SK-N-SH (cell line): ENCODE data around the gene CTSE. TPM values are rescaled to one million over a fixed set of nuclear protein-coding genes. Genes with fewer than 3 reads are reported as not detected.

Source experiments
- CTCF ChIA-PET: fragments of 300-600, 350-600 bp; formaldehyde crosslinking; extraction: SDS; loops from one replicate; lab custom pipeline; 2021; lab: Yijun Ruan, JAX
- POLR2A ChIA-PET: fragments of 350-600 bp; sonication (Branson Sonifier 250); formaldehyde crosslinking; extraction: SDS; loops from one replicate; lab custom pipeline; 2020; ENCODE audit warnings: antibody characterized with exemption, inconsistent platforms; lab: Yijun Ruan, JAX
- DNase-seq: peaks from one replicate; pipeline ENCODE4 v3.0.0; 2012
- H2AFZ ChIP-seq: fragments of 200-600 bp; sonication (generic); 2 replicates; pipeline ENCODE4 v1.8.1; 2016; ENCODE audit warnings: antibody characterized with exemption, mild to moderate bottlenecking, low read depth
- H3F3A ChIP-seq: fragments of 200-600 bp; sonication (generic); replicated peaks from 2 replicates; pipeline ENCODE3; 2016; ENCODE audit warnings: antibody characterized with exemption, mild to moderate bottlenecking; ENCODE audit not compliant: insufficient read depth
- H3K27ac ChIP-seq, 2 experiments: fragments of 200-500 bp in 1 of 2; fragments of 200-600 bp in 1 of 2; sonication (Bioruptor generic) in 1 of 2; sonication (generic), shearing (Covaris generic) in 1 of 2; 2 replicates each; pipeline versions ENCODE4 v1.5.1 to v1.6.1; 2014 to 2016; ENCODE audit warnings: low read depth in 2 of 2, inconsistent platforms in 1 of 2, low read length in 1 of 2, mild to moderate bottlenecking in 1 of 2, mixed read lengths in 1 of 2
- H3K27me3 ChIP-seq: fragments of 200-600 bp; sonication (generic), shearing (Covaris generic); 2 replicates; pipeline ENCODE4 v1.6.1; 2016; ENCODE audit warnings: mixed run types; ENCODE audit not compliant: insufficient read depth
- H3K36me3 ChIP-seq, 2 experiments: fragments of 200-500 bp in 1 of 2; fragments of 200-600 bp in 1 of 2; sonication (Bioruptor generic) in 1 of 2; sonication (generic) in 1 of 2; replicated peaks in 1 of 2; 2 replicates each; pipeline versions ENCODE3 to v1.5.1; 2014 to 2016; ENCODE audit warnings: low read length in 1 of 2, mild to moderate bottlenecking in 1 of 2; ENCODE audit not compliant: insufficient read depth in 2 of 2, control insufficient read depth in 1 of 2
- H3K4me1 ChIP-seq, 2 experiments: fragments of 200-500 bp in 1 of 2; fragments of 200-600 bp in 1 of 2; sonication (Bioruptor generic) in 1 of 2; sonication (generic), shearing (Covaris generic) in 1 of 2; 2 replicates each; pipeline versions ENCODE4 v1.5.1 to v1.6.1; 2014 to 2016; ENCODE audit warnings: low read depth in 1 of 2, low read length in 1 of 2, mixed run types in 1 of 2; ENCODE audit not compliant: insufficient read depth in 2 of 2, control insufficient read depth in 1 of 2
- H3K4me2 ChIP-seq: fragments of 200-600 bp; sonication (generic), shearing (Covaris generic); 2 replicates; pipeline ENCODE4 v1.6.1; 2017; ENCODE audit warnings: mixed run types
- H3K4me3 ChIP-seq, 2 experiments: fragments of 200-500 bp in 1 of 2; fragments of 200-600 bp in 1 of 2; sonication (Bioruptor generic) in 1 of 2; sonication (generic), shearing (Covaris generic) in 1 of 2; 2 replicates each; pipeline versions ENCODE4 v1.5.1 to v1.8.1; 2014 to 2016; ENCODE audit warnings: low read depth in 2 of 2, inconsistent platforms in 1 of 2, low read length in 1 of 2, mild to moderate bottlenecking in 1 of 2, mixed read lengths in 1 of 2, moderate library complexity in 1 of 2
- H3K79me2 ChIP-seq: fragments of 200-600 bp; sonication (generic); 2 replicates; pipeline ENCODE4 v1.8.1; 2017; ENCODE audit warnings: mild to moderate bottlenecking; ENCODE audit not compliant: insufficient read depth
- H3K9ac ChIP-seq: fragments of 200-600 bp; sonication (generic); 2 replicates; pipeline ENCODE4 v1.6.1; 2017; ENCODE audit warnings: mixed run types
- H3K9me2 ChIP-seq: fragments of 200-600 bp; sonication (generic); 2 replicates; pipeline ENCODE4 v1.6.1; 2017; ENCODE audit warnings: mixed run types
- H3K9me3 ChIP-seq: fragments of 200-600 bp; sonication (generic); 2 replicates; pipeline ENCODE4 v1.6.1; 2017; ENCODE audit warnings: mixed run types, mild to moderate bottlenecking, moderate library complexity
- H4K20me1 ChIP-seq: fragments of 200-600 bp; sonication (generic); 2 replicates; pipeline ENCODE4 v1.6.1; 2017; ENCODE audit warnings: mild to moderate bottlenecking, mixed run types; ENCODE audit not compliant: insufficient read depth
- CHD2 ChIP-seq: fragments of 150-350 bp; IDR thresholded peaks from 2 replicates; pipeline ENCODE4 v1.6.1; 2018; ENCODE audit warnings: low read length; ENCODE audit not compliant: partially characterized antibody
- CTCF ChIP-seq: fragments of 200-600 bp; sonication (generic); IDR thresholded peaks from 2 replicates; pipeline ENCODE4 v1.6.1; 2017; ENCODE audit warnings: antibody characterized with exemption, mild to moderate bottlenecking, moderate library complexity
- FOSL2 ChIP-seq: IDR thresholded peaks from 2 replicates; pipeline ENCODE4 v1.4.0; 2012; ENCODE audit warnings: low read depth, mild to moderate bottlenecking, moderate library complexity, borderline replicate concordance
- FOXJ3 ChIP-seq: sonication (generic); formaldehyde crosslinking; IDR thresholded peaks from 2 replicates; pipeline ENCODE4 v1.5.1; 2020; ENCODE audit warnings: mild to moderate bottlenecking, missing genetic modification reagents
- IRF3 ChIP-seq: fragments of 150-350 bp; IDR thresholded peaks from 2 replicates; pipeline ENCODE4 v1.6.1; 2016; ENCODE audit warnings: mild to moderate bottlenecking, low read depth, low read length
- JUND ChIP-seq: IDR thresholded peaks from 2 replicates; pipeline ENCODE4 v1.4.0; 2012
- NFIC ChIP-seq: IDR thresholded peaks from 2 replicates; pipeline ENCODE4 v1.4.0; 2012; ENCODE audit warnings: borderline replicate concordance
- NRF1 ChIP-seq: IDR thresholded peaks from 2 replicates; pipeline ENCODE4 v1.6.1; 2012; ENCODE audit warnings: low read depth, mild to moderate bottlenecking, low read length
- PBX3 ChIP-seq: IDR thresholded peaks from 2 replicates; pipeline ENCODE4; 2012
- REST ChIP-seq: IDR thresholded peaks from 2 replicates; pipeline ENCODE4 v1.6.1; 2012; ENCODE audit warnings: mild to moderate bottlenecking, low read depth, low read length, moderate library complexity
- RFX5 ChIP-seq: IDR thresholded peaks from 2 replicates; pipeline ENCODE4 v1.6.1; 2012; ENCODE audit warnings: mild to moderate bottlenecking, improper control_type of control experiment, low read length
- SIN3A ChIP-seq: IDR thresholded peaks from 2 replicates; pipeline ENCODE4 v1.6.1; 2012; ENCODE audit warnings: low read depth, mild to moderate bottlenecking, low read length, moderate library complexity, borderline replicate concordance
- SMC3 ChIP-seq: IDR thresholded peaks from 2 replicates; pipeline ENCODE4 v1.6.1; 2012; ENCODE audit warnings: low read depth, low read length, improper control_type of control experiment
- TAF1 ChIP-seq: IDR thresholded peaks from 2 replicates; pipeline ENCODE4 v1.6.1; 2012; ENCODE audit warnings: low read depth, mild to moderate bottlenecking, low read length, moderate library complexity, borderline replicate concordance
- ZBTB33 ChIP-seq: IDR thresholded peaks from 2 replicates; pipeline ENCODE4 v1.4.0; 2012; ENCODE audit warnings: low read depth, borderline replicate concordance
- WGBS: methylation state at CpG from one replicate; pipeline ENCODE4 v1.1.6; 2017; ENCODE audit warnings: low lambda C conversion rate; 5-methylcytosine and 5-hydroxymethylcytosine counted together
- polyA plus RNA-seq, 3 experiments: library from polyadenylated mRNA; depleted of rRNA; stranded (reverse); fragments of >200 nt; gene quantifications; 2 replicates each; pipeline ENCODE4 v1.2.3, GENCODE V29; 2012

The CTSE gene
- polyA plus RNA-seq, 1 of the 3 experiments (the other 2 are of a cell fraction), result not detected

GRCh38 chr1:206014601-206015000 is 9.1 kb downstream of the CTSE start:
- H3K9me3 ChIP-seq, result no peaks in the 10 kb centered on the region
- DNase-seq, result no peak
- H3K4me1 ChIP-seq, result no peaks in the 10 kb centered on the region
- H3K4me3 ChIP-seq, result no peak overlapping the region
- H3K27me3 ChIP-seq, result peaks cover 14% of the 10 kb centered on the region; the same call in 1 of the 2 replicates
- no peaks in the 10 kb centered on the region for H4K20me1 ChIP-seq
- POLR2A ChIA-PET, result interaction anchor here (0.7 kb wide), 1 partner anchor 66 kb away, joined by 3 read pairs; no protein-coding TSS in a partner anchor
- H2AFZ ChIP-seq, result no peak overlapping the region
- no peaks in the 10 kb centered on the region for H3K36me3 ChIP-seq
- H3K9ac ChIP-seq, result no peak overlapping the region
- no peak overlapping the region for H3K4me2 ChIP-seq
- TF ChIP-seq CTCF (no peak), NFIC (no peak), NRF1 (no peak), CHD2 (no peak), ZBTB33 (no peak)
- CTCF ChIA-PET, result interaction anchor here (0.9 to 2.4 kb wide), 4 partner anchors 16 to 93 kb away, joined by 3 to 10 read pairs (median 6); no protein-coding TSS in a partner anchor
- 65% methylated on average over 5 of the region's 5 CpGs for WGBS
- H3K27ac ChIP-seq, result no peak overlapping the region
- no peaks in the 10 kb centered on the region for H3F3A ChIP-seq
- H3K9me2 ChIP-seq, result no peaks in the 10 kb centered on the region
- no peaks in the 10 kb centered on the region for H3K79me2 ChIP-seq

GRCh38 chr1:206013026-206013795 is 10.5 kb downstream of the CTSE start:
- Histone ChIP-seq H3K9me3 (no peaks in the 10 kb centered on the region), H3K4me3 (no peak overlapping the region), H4K20me1 (no peaks in the 10 kb centered on the region), H3K79me2 (no peaks in the 10 kb centered on the region), H3K9me2 (no peaks in the 10 kb centered on the region), H3K36me3 (no peaks in the 10 kb centered on the region), H3K9ac (no peak overlapping the region), H3K4me2 (no peak overlapping the region), H3F3A (no peaks in the 10 kb centered on the region), H2AFZ (no peak overlapping the region), H3K27me3 (peaks cover 14% of the 10 kb centered on the region; the same call in 1 of the 2 replicates), H3K27ac (no peak overlapping the region), H3K4me1 (no peaks in the 10 kb centered on the region)
- ChIA-PET CTCF (interaction anchor here (1.1 to 2.4 kb wide), 2 partner anchors 17 to 29 kb away, joined by 3 to 10 read pairs; no protein-coding TSS in a partner anchor), POLR2A (no interaction called here)
- DNase-seq, result no peak
- 60% methylated on average over 6 of the region's 6 CpGs for WGBS
- TF ChIP-seq PBX3 (no peak), FOXJ3 (no peak), SIN3A (no peak), FOSL2 (no peak), IRF3 (no peak), REST (no peak), JUND (no peak), TAF1 (no peak), RFX5 (no peak), SMC3 (no peak)
